22Rv1 (cell line): ENCODE data around the gene MT1G.

ENCODE experiments used
- ZFX ChIP-seq: fragments of 450-650 bp; IDR thresholded peaks from 2 replicates; pipeline ENCODE4 v1.6.1; 2017; ENCODE audit warnings: antibody characterized with exemption, borderline replicate concordance
- TF ChIP-seq, protein P1 (sequence below): fragments of 450-650 bp; IDR thresholded peaks from 2 replicates; pipeline ENCODE4 v1.5.1; 2017; ENCODE audit warnings: mild to moderate bottlenecking

DNA sequence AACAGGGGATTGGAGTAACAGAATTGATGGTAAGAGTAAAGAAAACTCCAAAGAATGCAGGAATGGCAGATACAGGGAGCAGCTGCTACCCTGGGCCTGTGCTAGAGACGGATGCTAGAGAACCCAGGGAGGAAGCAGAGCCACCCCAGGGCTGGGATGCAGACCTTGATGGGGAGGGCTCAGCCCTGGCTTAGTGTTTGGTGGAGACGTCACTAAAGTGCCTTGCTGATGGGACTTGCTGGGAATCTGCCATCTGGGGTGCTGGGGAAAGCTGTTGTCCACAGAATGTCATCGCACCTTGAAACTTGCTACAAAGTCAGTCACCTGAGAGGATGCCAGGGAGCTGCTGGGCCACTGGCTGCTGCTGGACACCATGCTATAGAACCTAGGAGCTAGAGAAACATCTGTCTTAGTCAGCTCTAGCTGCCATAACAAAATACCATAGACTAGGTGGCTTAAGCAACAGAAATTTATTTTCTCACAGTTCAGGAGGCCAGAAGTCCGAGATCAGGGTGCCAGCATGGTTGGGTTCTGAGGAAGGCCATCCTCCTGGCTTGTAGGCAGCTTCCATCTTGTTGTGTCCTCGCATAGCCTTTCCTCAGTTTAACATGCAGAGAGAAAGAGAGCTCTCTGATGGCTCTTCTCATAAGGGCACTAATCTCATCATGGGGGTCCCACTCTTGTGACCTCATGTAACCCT lies 29.7 kb upstream of the MT1G start:
- no peak for TF ChIP-seq ZFX
- TF ChIP-seq, protein P1, sequence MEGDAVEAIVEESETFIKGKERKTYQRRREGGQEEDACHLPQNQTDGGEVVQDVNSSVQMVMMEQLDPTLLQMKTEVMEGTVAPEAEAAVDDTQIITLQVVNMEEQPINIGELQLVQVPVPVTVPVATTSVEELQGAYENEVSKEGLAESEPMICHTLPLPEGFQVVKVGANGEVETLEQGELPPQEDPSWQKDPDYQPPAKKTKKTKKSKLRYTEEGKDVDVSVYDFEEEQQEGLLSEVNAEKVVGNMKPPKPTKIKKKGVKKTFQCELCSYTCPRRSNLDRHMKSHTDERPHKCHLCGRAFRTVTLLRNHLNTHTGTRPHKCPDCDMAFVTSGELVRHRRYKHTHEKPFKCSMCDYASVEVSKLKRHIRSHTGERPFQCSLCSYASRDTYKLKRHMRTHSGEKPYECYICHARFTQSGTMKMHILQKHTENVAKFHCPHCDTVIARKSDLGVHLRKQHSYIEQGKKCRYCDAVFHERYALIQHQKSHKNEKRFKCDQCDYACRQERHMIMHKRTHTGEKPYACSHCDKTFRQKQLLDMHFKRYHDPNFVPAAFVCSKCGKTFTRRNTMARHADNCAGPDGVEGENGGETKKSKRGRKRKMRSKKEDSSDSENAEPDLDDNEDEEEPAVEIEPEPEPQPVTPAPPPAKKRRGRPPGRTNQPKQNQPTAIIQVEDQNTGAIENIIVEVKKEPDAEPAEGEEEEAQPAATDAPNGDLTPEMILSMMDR = no peak
